Adrenal gland (tissue), 12 donors: ENCODE measurements around the gene WWP2. TPM values are rescaled to one million over a fixed set of nuclear protein-coding genes. Genes with fewer than 3 reads are reported as not detected.
"Not testable (repeated sequence)": the region's sequence is repeated elsewhere in the genome, so short reads cannot be mapped to it uniquely, and the experiment has no call there.

ENCODE experiments used
- DNase-seq, 7 donors: peaks; one replicate each; pipeline ENCODE4 v3.0.0-alpha.2; 2019 to 2020
- H3K27ac ChIP-seq, 5 donors: fragments of 200-600 bp; sonication (generic) in 4 of 5; 1 replicate in 3 of 5; 2 replicates in 2 of 5; pipeline versions ENCODE4 v1.5.1 to v1.8.0; 2016 to 2020; ENCODE audit warnings: mild to moderate bottlenecking in 1 of 5
- H3K27me3 ChIP-seq: fragments of 200-600 bp; 2 replicates; pipeline ENCODE4 v1.8.0; 2021
- H3K36me3 ChIP-seq, 2 donors: fragments of 200-600 bp; replicated peaks in 1 of 2; 1 replicate in 1 of 2; 2 replicates in 1 of 2; pipeline versions ENCODE4 v1.5.1 to v1.8.0; 2018 to 2022
- H3K4me1 ChIP-seq, 2 donors: fragments of 200-600 bp; replicated peaks in 1 of 2; 1 replicate in 1 of 2; 2 replicates in 1 of 2; pipeline versions ENCODE4 v1.5.1 to v1.8.0; 2018 to 2021
- H3K4me3 ChIP-seq, 4 donors: fragments of 200-600 bp; sonication (generic) in 3 of 4; one replicate each; pipeline ENCODE4 v1.5.1; 2016 to 2018
- H3K9me3 ChIP-seq, 3 donors: fragments of 200-600 bp; sonication (generic) in 1 of 3; replicated peaks in 1 of 3; 1 replicate in 2 of 3; 2 replicates in 1 of 3; pipeline versions ENCODE4 v1.5.1 to v1.8.0; 2016 to 2021
- CTCF ChIP-seq, 6 experiments: fragments of 450-650 bp in 4 of 6; fragments of 200-600 bp in 2 of 6; sonication (generic) in 1 of 6; IDR thresholded peaks; 1 replicate in 5 of 6; 2 replicates in 1 of 6; pipeline versions ENCODE4 v1.5.1 to v1.8.0; 2016 to 2021; ENCODE audit warnings: antibody characterized with exemption in 6 of 6, mild to moderate bottlenecking in 2 of 6, moderate library complexity in 1 of 6
- POLR2A ChIP-seq, 2 donors: fragments of 450-650 bp; IDR thresholded peaks; one replicate each; pipeline ENCODE4 v1.6.1; 2017; ENCODE audit warnings: antibody characterized with exemption in 2 of 2, mild to moderate bottlenecking in 2 of 2, moderate library complexity in 1 of 2
- WGBS, 4 donors: extraction: QIAGEN DNeasy Blood & Tissue Kit in 2 of 4; methylation state at CpG; one replicate each; pipeline versions ENCODE4 v1.1.5 to v1.1.7; 2013 to 2017; 5-methylcytosine and 5-hydroxymethylcytosine counted together
- intact Hi-C, 2 donors: fragments of 100-400 bp; cut with DNase I; formaldehyde crosslinking; loops; one replicate each; pipeline versions ENCODE4 v1.14.1 to v1.15.0; 2022 to 2023
- polyA plus RNA-seq, 3 donors: library from polyadenylated mRNA; stranded (reverse); fragments of 200-250 nt in 2 of 3; fragments of 350-450 nt in 1 of 3; fragmentation: Illumina TruSeq in 1 of 3; extraction: RNeasy Lipid Tissue Mini Kit (QIAGEN cat#74804) in 1 of 3; gene quantifications; one replicate each; pipeline ENCODE4 v1.2.3, GENCODE V29; 2013 to 2014
- total RNA-seq, 9 donors: library from RNA; depleted of rRNA in 4 of 9; stranded (reverse); fragments of >200 nt in 4 of 9; fragments of 120-200 nt in 1 of 9; fragmentation: NEBNext Ultra II Directional in 1 of 9; extraction: Animal tissue kit (Norgen Biotek cat#: 25700) in 1 of 9; gene quantifications; one replicate each; pipeline versions ENCODE4 v1.1.0 to v1.2.4, GENCODE V29; 2013 to 2023
- donor health status: healthy with polysubstance abuse.
- donor health status: Bipolar disorder and iron deficiency.
- donor health status: DM: yes; HTN: yes; CAD: no.
- donor health status: DM: no; HTN: no; CAD: no.
- donor health status: DM: no; HTN: no; CAD: no.
- donor health status: DM: yes; HTN: yes; CAD: no.

The WWP2 gene
- total and polyA plus RNA-seq, 12 donors = 28.3 to 99.8 (median 72.0) TPM

- Histone ChIP-seq H3K9me3 (no peaks in the 10 kb centered on the region), H3K4me1 (peaks cover 21 to 22% of the 10 kb centered on the region in 2 donors), H3K4me3 (peak overlapping the region in 1 of 4 donors; percentile 67), H3K27ac (peak overlapping the region in 2 of 5 donors; percentile 32 to 94), H3K27me3 (no peaks in the 10 kb centered on the region), H3K36me3 (no peaks in the 10 kb centered on the region)
- WGBS, 4 donors = 60 to 73% (median 67%) methylated on average over 6 of the region's 6 CpGs
- TF ChIP-seq CTCF (IDR thresholded peaks at IDR 0.05) (no peak), POLR2A (IDR thresholded peaks at IDR 0.05) (no peak)
- intact Hi-C loops = no loop called here
- peak in 3 of 7 donors; percentile 11 to 54 (median 20) for DNase-seq
These were observed 37.1 kb upstream of the WWP2 start for GRCh38 chr16:69724981-69725479.

- intact Hi-C loops = no loop called here
- no peaks in the 10 kb centered on the region for H3K36me3 ChIP-seq
- no peaks in the 10 kb centered on the region for H3K9me3 ChIP-seq
- no peak for TF ChIP-seq CTCF (IDR thresholded peaks at IDR 0.05)
- H3K27ac ChIP-seq = peak overlapping the region; percentile 63 to 94 (median 83)
- peak overlapping the region in 3 of 4 donors; percentile 2 to 67 (median 14) for H3K4me3 ChIP-seq
- DNase-seq = no peak
- WGBS, 4 donors = 60 to 67% (median 65%) methylated on average over 28 to 32 of the region's 32 CpGs
- H3K4me1 ChIP-seq = peaks cover 21 to 22% of the 10 kb centered on the region in 2 donors
- no peaks in the 10 kb centered on the region for H3K27me3 ChIP-seq
These were observed 36.4 kb upstream of the WWP2 start for GRCh38 chr16:69725480-69726312.

GRCh38 chr16:69726313-69727060, 35.6 kb upstream of the WWP2 start, which contains the start of gene NQO1:
TSS of gene NQO1 (minus strand) at chr16:69726560. CDS start at chr16:69726439, 121 bp downstream.
- Histone ChIP-seq H3K27ac (peak within 1 kb of the TSS; percentile 63 to 94 (median 83)), H3K4me3 (peak within 1 kb of the TSS in 3 of 4 donors; percentile 2 to 67 (median 14)), H3K27me3 (no peaks in the 10 kb centered on the region), H3K36me3 (no peaks in the 10 kb centered on the region), H3K9me3 (no peaks in the 10 kb centered on the region), H3K4me1 (peaks cover 21 to 22% of the 10 kb centered on the region in 2 donors)
- 0 to 1% (median 0%) methylated on average over 14 to 31 of the region's 31 CpGs for WGBS, 4 donors
- DNase-seq = peak; percentile 91 to 98 (median 97)
- TF ChIP-seq CTCF (IDR thresholded peaks at IDR 0.05) (no peak), POLR2A (IDR thresholded peaks at IDR 0.05) (peak; percentile 33 to 80)
- intact Hi-C loops = no loop called here

- intact Hi-C loops = no loop called here
- Histone ChIP-seq H3K9me3 (no peaks in the 10 kb centered on the region), H3K4me1 (peaks cover 21 to 22% of the 10 kb centered on the region in 2 donors), H3K27me3 (no peaks in the 10 kb centered on the region), H3K4me3 (no peak overlapping the region), H3K36me3 (no peaks in the 10 kb centered on the region), H3K27ac (peak overlapping the region in 3 of 5 donors; percentile 7 to 94 (median 88))
- WGBS, 4 donors = 56 to 74% (median 58%) methylated on average over 5 of the region's 5 CpGs
- TF ChIP-seq CTCF (IDR thresholded peaks at IDR 0.05) (no peak), POLR2A (IDR thresholded peaks at IDR 0.05) (no peak)
- peak; percentile 58 to 87 (median 84) for DNase-seq
These were observed 34.2 kb upstream of the WWP2 start for GRCh38 chr16:69727916-69728270.

GRCh38 chr16:69729030-69729429, 33.1 kb upstream of the WWP2 start:
- WGBS, 4 donors = 75 to 96% (median 87%) methylated on average over 2 to 4 of the region's 4 CpGs
- intact Hi-C loops = not testable (repeated sequence)

GRCh38 chr16:69731280-69731679, 30.9 kb upstream of the WWP2 start:
- intact Hi-C loops, H3K4me3 ChIP-seq, DNase-seq, H3K9me3 ChIP-seq, H3K36me3 ChIP-seq, H3K27ac ChIP-seq, H3K27me3 ChIP-seq: not testable (repeated sequence)
- H3K4me1 ChIP-seq = peaks cover 14 to 22% of the 10 kb centered on the region in 2 donors
- WGBS, 4 donors = 76 to 100% (median 87%) methylated on average over 4 to 5 of the region's 5 CpGs

More at GRCh38 chr16:69729030-69729429, 33.1 kb upstream of the WWP2 start:
- not testable (repeated sequence) for H3K36me3 ChIP-seq, H3K27me3 ChIP-seq, DNase-seq, H3K27ac ChIP-seq, H3K9me3 ChIP-seq, H3K4me3 ChIP-seq
- H3K4me1 ChIP-seq = peaks cover 21 to 22% of the 10 kb centered on the region in 2 donors
